NCI-H226 (cell line): Measurements from ENCODE around the gene PLEKHM3.

Source experiments
- DNase-seq: peaks from one replicate; pipeline ENCODE4 v3.0.0-alpha.2; 2015

Gene PLEKHM3

DNA sequence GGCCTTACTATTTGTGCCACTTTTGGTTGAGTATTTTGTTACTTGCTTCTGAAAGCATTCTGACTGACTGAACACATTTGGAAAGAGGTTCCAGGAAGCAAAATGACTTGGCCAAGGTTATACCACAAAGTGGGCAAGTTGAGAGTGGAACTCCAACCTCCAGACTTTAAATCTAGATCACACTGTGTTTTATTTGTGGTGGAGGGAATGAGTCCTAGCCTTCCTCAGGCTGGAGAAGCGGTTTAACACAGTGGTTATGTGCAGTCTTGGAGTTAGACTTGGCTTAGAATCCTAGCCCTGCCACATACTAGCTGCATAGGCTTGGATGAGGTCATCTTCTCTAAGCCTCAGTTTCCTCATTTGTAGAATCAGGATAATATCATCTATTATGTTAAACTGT, 33.4 kb downstream of the PLEKHM3 start:
- no peak for DNase-seq

DNA sequence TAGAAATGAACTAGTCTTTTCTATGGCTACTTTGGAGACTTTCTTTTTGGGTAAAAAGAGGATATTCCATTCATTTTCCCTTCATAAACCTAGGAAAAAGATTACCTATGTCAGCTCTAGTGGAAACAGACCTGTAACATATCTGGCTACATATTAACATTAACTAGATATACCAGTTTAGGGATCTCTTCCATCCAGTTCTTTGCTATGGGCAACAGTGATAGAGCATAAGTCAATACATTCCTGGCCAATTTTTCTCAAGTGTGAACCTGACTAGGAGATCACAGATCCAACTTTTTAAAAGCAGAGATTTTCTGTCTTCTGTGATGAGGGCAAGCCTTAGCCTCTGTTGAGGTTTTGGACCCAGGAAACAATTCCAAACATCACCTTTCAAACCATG, 34.5 kb downstream of the PLEKHM3 start:
- DNase-seq: no peak

DNA sequence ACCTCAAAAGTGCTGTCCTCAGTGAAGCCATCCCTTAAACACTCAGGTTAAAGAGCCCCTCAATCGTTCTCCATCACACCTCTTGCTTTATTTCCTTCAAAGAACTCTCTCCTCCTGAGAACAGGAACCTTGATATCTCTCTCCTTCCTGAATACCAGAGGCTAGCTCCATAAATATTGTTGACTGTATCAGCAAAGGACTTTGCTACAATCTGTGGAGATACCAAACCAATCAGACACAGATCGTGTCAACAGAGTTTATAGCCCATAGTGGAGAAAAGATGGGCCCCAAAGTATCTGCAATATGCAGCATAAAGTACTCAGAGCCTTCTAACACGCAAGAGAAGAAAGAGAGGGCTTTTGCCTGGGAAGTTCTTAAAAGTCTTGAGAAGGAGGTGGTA, 36.4 kb downstream of the PLEKHM3 start:
- no peak for DNase-seq

GRCh38 chr2:207987025-207987716, 38.2 kb downstream of the PLEKHM3 start:
- DNase-seq: no peak

GRCh38 chr2:207984765-207985480, 40.4 kb downstream of the PLEKHM3 start:
- DNase-seq: no peak

- DNase-seq: no peak
Measured at GRCh38 chr2:207983641-207984042, 41.7 kb downstream of the PLEKHM3 start.

- DNase-seq: no peak
Measured at GRCh38 chr2:207978177-207978948, 47.0 kb downstream of the PLEKHM3 start.

DNA sequence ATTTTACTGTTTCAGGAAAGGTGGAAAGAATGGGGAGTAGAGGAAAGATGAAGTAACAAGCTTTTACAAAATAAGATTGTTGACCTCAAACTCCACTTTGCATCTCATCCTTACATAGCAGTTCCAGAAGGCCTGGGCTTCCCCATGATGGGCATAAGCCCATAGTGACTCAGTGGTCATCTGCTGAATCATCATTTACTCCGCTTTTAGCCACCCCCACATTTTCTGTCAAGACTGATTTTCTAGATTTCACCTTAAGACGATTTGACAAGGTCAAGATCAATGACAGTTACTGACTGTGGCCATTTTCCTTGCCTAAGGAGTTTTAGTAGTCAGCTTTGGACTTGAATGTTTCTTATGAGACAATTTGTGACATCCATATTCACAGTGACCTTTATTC, 49.4 kb downstream of the PLEKHM3 start:
- no peak for DNase-seq

DNA sequence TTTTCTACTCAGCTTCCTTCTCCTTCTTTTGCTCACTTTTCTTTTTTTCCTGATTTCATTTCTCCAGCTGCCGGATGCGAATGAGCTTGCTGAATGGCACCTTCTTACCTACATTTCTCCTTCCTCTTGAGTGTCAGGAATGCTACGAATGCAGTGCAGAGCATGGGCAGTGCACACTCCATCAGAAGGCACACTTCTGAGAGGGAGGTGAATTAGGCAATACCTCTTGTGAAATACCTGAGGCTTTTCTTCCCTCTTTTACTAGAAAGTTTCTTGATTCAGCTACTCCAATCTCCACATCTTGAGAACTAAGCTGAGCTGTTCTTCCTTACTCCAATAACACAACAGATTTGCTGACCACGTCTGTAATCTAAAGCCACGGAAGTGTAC, 51.1 kb downstream of the PLEKHM3 start:
- DNase-seq: peak; percentile 31

DNA sequence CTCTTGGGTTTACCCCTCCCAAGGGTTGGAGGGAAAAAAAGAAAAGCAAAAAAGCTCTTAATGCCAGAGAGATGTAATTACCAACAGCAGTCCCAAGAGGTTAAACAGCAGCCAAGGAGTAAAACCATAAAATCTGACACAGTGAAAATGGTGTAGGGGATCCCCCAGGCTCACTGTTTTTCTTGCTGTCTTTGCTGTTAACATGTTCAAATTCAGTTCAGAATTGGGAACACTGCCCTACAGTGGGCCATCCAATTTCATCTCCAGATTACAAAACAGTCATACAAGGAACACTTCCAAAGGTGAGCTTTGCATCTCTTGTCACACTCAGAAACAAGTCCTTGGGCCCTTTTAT, 54.5 kb downstream of the PLEKHM3 start:
- no peak for DNase-seq

- DNase-seq: no peak
Measured at GRCh38 chr2:207970147-207970825, 55.0 kb downstream of the PLEKHM3 start.

DNA sequence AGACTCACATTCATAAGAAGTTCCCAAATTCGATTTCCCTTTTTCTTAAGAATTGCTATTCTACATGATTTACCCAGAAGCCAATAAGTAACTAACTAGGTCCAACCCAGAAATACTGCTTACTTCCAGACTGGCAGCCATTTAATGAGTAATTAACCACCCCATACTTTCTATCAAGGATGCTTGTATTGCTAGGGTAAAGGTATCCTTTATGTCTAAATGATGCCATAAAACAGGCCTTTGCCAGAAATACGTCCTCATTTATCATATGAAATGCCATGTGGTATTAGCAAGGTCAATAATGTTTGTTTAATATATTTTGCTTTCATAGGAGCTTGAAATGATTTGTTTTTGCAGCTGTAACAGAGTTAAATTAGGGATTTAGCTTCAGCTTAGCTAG, 56.1 kb downstream of the PLEKHM3 start:
- DNase-seq: no peak

- no peak for DNase-seq
Measured at GRCh38 chr2:207967121-207967520, 58.2 kb downstream of the PLEKHM3 start.

DNA sequence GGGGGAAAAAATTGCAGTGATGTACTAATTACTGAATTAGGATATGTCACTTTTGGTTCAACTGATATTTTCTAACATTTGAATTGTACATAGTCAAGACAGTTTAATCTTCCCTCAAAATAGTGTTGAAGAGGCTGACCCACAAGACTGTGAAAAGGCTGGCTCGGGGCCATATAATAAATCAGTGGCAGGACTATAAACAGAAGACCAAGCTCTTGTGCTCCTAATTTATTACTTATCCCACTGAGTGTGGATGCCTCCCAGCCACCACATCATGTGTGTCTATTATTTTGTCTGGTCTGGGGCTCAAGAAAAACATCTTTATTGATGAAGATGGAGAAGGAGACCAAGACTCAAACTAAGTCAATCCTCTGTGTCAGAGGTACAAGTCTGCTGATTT, 64.4 kb downstream of the PLEKHM3 start:
- DNase-seq: no peak

DNA sequence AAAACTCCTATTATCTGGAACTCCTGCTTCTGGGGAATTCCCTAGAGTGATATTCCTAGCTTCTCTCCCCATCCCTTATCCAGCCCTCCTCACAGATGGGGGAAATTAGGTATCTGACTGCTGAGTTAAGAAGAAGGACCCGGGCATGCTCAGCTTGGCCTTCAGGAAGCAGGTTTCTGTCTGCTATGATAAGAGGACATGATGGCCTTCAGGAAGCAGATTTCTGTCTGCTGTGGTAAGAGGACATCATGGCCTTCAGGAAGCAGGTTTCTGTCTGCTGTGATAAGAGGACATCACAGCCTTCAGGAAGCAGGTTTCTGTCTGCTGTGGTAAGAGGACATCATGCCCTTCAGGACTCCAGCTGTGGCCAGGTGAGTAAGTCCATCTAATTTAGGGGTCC, 65.2 kb downstream of the PLEKHM3 start:
- DNase-seq: no peak

GRCh38 chr2:207956771-207957170, 68.6 kb downstream of the PLEKHM3 start:
- no peak for DNase-seq

GRCh38 chr2:207955456-207955855, 69.9 kb downstream of the PLEKHM3 start:
- DNase-seq: no peak

- no peak for DNase-seq
Measured at GRCh38 chr2:207953354-207953753, 72.0 kb downstream of the PLEKHM3 start.

- no peak for DNase-seq
Measured at GRCh38 chr2:207952564-207953345, 72.6 kb downstream of the PLEKHM3 start.

GRCh38 chr2:207951734-207952470, 73.4 kb downstream of the PLEKHM3 start:
- no peak for DNase-seq

DNA sequence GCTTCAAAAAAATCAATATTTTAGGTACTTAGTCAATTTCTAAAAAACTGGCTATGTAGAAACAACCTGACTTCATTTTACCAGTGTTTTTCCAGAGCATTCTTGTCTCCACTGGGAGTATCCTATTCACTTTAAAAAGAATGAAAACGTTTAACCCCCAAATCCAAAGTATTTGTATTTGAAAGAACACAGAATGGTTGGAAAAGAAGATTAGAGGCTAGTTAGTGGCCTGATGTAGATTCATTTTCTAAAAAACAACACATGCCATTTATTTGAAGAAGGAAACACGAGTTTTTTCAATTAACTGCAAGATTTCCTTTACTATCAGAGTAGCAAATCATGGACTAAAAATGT, 74.6 kb downstream of the PLEKHM3 start:
- no peak for DNase-seq
